ENCODE results near the gene CDC42. TPM values are rescaled to one million over a fixed set of nuclear protein-coding genes. Genes with fewer than 3 reads are reported as not detected.
A peak's percentile ranks its signal among the peaks of the same experiment; 100 is the strongest.

The CDC42 gene
- total RNA-seq, 1 experiment from 2014 or later, result 133 TPM

DNA sequence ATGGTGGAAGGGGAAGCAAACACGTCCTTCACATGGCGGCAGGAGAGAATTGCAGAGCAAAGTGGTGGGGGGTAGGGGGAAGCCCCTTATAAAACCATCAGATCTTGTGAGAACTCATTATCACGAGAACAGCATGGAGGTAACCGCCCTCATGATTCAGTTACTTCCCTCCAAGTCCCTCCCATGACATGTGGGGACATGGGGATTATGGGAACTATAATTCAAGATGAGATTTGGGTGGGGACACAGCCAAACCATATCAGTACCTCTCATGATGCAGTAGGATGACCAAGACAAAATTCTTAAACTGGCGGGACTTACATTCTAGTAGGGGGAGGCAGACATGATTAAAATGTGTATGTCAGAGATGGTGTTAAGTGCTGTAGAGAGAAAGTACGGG lies 51.6 kb downstream of the CDC42 start:
- TF ChIP-seq, protein P1, sequence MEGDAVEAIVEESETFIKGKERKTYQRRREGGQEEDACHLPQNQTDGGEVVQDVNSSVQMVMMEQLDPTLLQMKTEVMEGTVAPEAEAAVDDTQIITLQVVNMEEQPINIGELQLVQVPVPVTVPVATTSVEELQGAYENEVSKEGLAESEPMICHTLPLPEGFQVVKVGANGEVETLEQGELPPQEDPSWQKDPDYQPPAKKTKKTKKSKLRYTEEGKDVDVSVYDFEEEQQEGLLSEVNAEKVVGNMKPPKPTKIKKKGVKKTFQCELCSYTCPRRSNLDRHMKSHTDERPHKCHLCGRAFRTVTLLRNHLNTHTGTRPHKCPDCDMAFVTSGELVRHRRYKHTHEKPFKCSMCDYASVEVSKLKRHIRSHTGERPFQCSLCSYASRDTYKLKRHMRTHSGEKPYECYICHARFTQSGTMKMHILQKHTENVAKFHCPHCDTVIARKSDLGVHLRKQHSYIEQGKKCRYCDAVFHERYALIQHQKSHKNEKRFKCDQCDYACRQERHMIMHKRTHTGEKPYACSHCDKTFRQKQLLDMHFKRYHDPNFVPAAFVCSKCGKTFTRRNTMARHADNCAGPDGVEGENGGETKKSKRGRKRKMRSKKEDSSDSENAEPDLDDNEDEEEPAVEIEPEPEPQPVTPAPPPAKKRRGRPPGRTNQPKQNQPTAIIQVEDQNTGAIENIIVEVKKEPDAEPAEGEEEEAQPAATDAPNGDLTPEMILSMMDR (IDR thresholded peaks at IDR 0.05; ENCODE audit: unreplicated experiment), result no peak
- H3K27me3 Mint-ChIP-seq (ENCODE audit: insufficient read depth, unreplicated experiment), result no peaks in the 10 kb centered on the region
- H3K9me3 Mint-ChIP-seq (ENCODE audit: unreplicated experiment), result no peaks in the 10 kb centered on the region
- no peak overlapping the region for H3K4me3 Mint-ChIP-seq (ENCODE audit: unreplicated experiment)
- H3K4me1 Mint-ChIP-seq (ENCODE audit: insufficient read depth, unreplicated experiment), result no peaks in the 10 kb centered on the region
- intact Hi-C loops (cut with micrococcal nuclease), result no loop called here
- no TSS peak for BruUV-seq (replicated peaks)
- no peak for DNase-seq (ENCODE audit: unreplicated experiment)
- H3K27ac Mint-ChIP-seq (ENCODE audit: low read depth, unreplicated experiment), result no peak overlapping the region
- ChIA-PET POLR2A (interaction anchor here (1.0 to 2.0 kb wide), 2 partner anchors 13 to 312 kb away, joined by 4 to 7 read pairs; no protein-coding TSS in a partner anchor), CTCF (interaction anchor here (0.6 to 0.8 kb wide), 2 partner anchors 22 to 310 kb away, joined by 3 read pairs; no protein-coding TSS in a partner anchor)
- H3K36me3 Mint-ChIP-seq (ENCODE audit: insufficient read depth, unreplicated experiment), result peaks cover 42% of the 10 kb centered on the region

GRCh38 chr1:22104865-22105437 lies 52.4 kb downstream of the CDC42 start:
- POLR2A ChIA-PET, result interaction anchor here (0.5 to 2.0 kb wide), 5 partner anchors 12 to 312 kb away, joined by 3 to 7 read pairs (median 4); no protein-coding TSS in a partner anchor
- CTCF ChIA-PET, result interaction anchor here (0.5 to 1.2 kb wide), 14 partner anchors 8 to 740 kb away, joined by 3 to 10 read pairs (median 3); no protein-coding TSS in a partner anchor
- Mint-ChIP-seq H3K36me3 (ENCODE audit: insufficient read depth, unreplicated experiment) (peaks cover 37% of the 10 kb centered on the region), H3K4me3 (ENCODE audit: unreplicated experiment) (no peak overlapping the region), H3K4me1 (ENCODE audit: insufficient read depth, unreplicated experiment) (no peaks in the 10 kb centered on the region), H3K27ac (ENCODE audit: low read depth, unreplicated experiment) (no peak overlapping the region), H3K9me3 (ENCODE audit: unreplicated experiment) (no peaks in the 10 kb centered on the region), H3K27me3 (ENCODE audit: insufficient read depth, unreplicated experiment) (no peaks in the 10 kb centered on the region)
- BruUV-seq (replicated peaks), result no TSS peak
- intact Hi-C loops (cut with micrococcal nuclease), result loop anchor here (1.0 kb wide), 2 partner anchors 170 to 311 kb away; no protein-coding TSS in a partner anchor
- DNase-seq (ENCODE audit: unreplicated experiment), result no peak
- TF ChIP-seq, protein P1 (IDR thresholded peaks at IDR 0.05; ENCODE audit: unreplicated experiment), result no peak

DNA sequence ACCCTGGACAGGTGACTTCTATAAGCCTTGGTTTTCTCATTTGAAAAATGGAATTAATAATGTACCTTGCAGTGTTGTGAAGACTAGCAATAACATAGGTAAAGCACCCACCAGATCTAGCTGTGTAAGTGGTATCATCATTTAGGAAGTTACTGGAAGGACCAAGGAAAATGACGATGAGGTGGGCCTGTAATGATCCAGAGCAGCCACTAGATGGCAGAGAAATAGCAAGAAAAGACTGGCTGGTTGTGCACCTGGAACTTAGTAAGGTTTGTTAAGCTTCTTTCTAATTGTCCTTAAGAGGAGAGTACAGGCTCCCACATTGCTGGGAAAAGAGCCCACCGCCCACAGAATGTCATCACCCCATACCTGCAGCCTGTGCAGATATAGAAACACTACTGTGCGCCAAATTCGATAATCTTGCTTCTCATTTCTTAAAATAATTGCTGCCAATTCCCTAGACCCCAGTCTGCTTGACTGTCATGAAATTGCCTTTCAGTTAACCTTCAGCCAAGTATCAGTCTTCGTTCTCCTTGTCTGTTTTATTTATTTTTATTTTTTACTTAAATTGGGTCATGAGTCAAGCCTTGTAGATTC lies 53.2 kb downstream of the CDC42 start:
- Mint-ChIP-seq H3K4me3 (ENCODE audit: unreplicated experiment) (no peak overlapping the region), H3K9me3 (ENCODE audit: unreplicated experiment) (no peaks in the 10 kb centered on the region), H3K27ac (ENCODE audit: low read depth, unreplicated experiment) (no peak overlapping the region), H3K36me3 (ENCODE audit: insufficient read depth, unreplicated experiment) (peaks cover 37% of the 10 kb centered on the region), H3K27me3 (ENCODE audit: insufficient read depth, unreplicated experiment) (no peaks in the 10 kb centered on the region), H3K4me1 (ENCODE audit: insufficient read depth, unreplicated experiment) (no peaks in the 10 kb centered on the region)
- BruUV-seq (replicated peaks), result no TSS peak
- intact Hi-C loops (cut with micrococcal nuclease), result loop anchor here (1.0 kb wide), 2 partner anchors 170 to 311 kb away; no protein-coding TSS in a partner anchor
- DNase-seq (ENCODE audit: unreplicated experiment), result peak; percentile 49
- ChIA-PET POLR2A (interaction anchor here (0.5 to 2.0 kb wide), 4 partner anchors 11 to 311 kb away, joined by 3 to 7 read pairs (median 4); no protein-coding TSS in a partner anchor), CTCF (interaction anchor here (0.5 to 1.2 kb wide), 13 partner anchors 9 to 740 kb away, joined by 3 to 10 read pairs (median 3); no protein-coding TSS in a partner anchor)
- TF ChIP-seq, protein P1 (IDR thresholded peaks at IDR 0.05; ENCODE audit: unreplicated experiment), result peak; percentile 63

GRCh38 chr1:22107126-22107525 lies 54.6 kb downstream of the CDC42 start:
- intact Hi-C loops (cut with micrococcal nuclease), result no loop called here
- Mint-ChIP-seq H3K4me1 (ENCODE audit: insufficient read depth, unreplicated experiment) (no peaks in the 10 kb centered on the region), H3K9me3 (ENCODE audit: unreplicated experiment) (no peaks in the 10 kb centered on the region), H3K27ac (ENCODE audit: low read depth, unreplicated experiment) (no peak overlapping the region), H3K36me3 (ENCODE audit: insufficient read depth, unreplicated experiment) (peaks cover 37% of the 10 kb centered on the region), H3K27me3 (ENCODE audit: insufficient read depth, unreplicated experiment) (no peaks in the 10 kb centered on the region), H3K4me3 (ENCODE audit: unreplicated experiment) (no peak overlapping the region)
- TF ChIP-seq, protein P1 (IDR thresholded peaks at IDR 0.05; ENCODE audit: unreplicated experiment), result no peak
- ChIA-PET CTCF (interaction anchor here (0.6 to 1.1 kb wide), 3 partner anchors 58 to 527 kb away, joined by 3 to 6 read pairs (median 3); no protein-coding TSS in a partner anchor), POLR2A (interaction anchor here (1.1 kb wide), 1 partner anchor 14 kb away, joined by 4 read pairs; no protein-coding TSS in a partner anchor)
- no TSS peak for BruUV-seq (replicated peaks)
- DNase-seq (ENCODE audit: unreplicated experiment), result no peak
